ENCODE results near the gene TET3. TPM values are rescaled to one million over a fixed set of nuclear protein-coding genes. Genes with fewer than 3 reads are reported as not detected.
A peak's percentile ranks its signal among the peaks of the same experiment; 100 is the strongest.

Gene TET3
- total and polyA plus RNA-seq, 2 of the 8 experiments (the other 6 are each of a cell fraction or from before 2014, with no cell fraction given): 4.5 to 21.1 TPM

- no peak for FAIRE-seq
- POLR2A ChIA-PET (ENCODE audit: partially characterized antibody): interaction anchor here (0.8 to 1.9 kb wide), 13 partner anchors 10 to 241 kb away, joined by 3 to 7 read pairs (median 3); partner anchors contain the start of gene BOLA3
- H2AK5ac ChIP-seq (ENCODE audit: low read depth, low read length): no peak overlapping the region
- no peak for TF ChIP-seq EP300 (IDR thresholded peaks at IDR 0.05; ENCODE audit: borderline replicate concordance in 1 of 2, low read depth in 2 of 2, low read length in 2 of 2)
- TF ChIP-seq POLR2AphosphoS5 (IDR thresholded peaks at IDR 0.05; ENCODE audit: low read depth, low read length): peak; percentile 51
- no peak for TF ChIP-seq KDM5A (IDR thresholded peaks at IDR 0.05; ENCODE audit: low read length)
- TF ChIP-seq BCL11A (IDR thresholded peaks at IDR 0.05; ENCODE audit: low read depth in 2 of 2, low read length in 2 of 2): no peak
- peak; percentile 54; the same call in 1 of the 2 replicates for TF ChIP-seq TAF1 (IDR thresholded peaks at IDR 0.05; ENCODE audit: low read depth, low read length)
- no peak for TF ChIP-seq FOSL1 (IDR thresholded peaks at IDR 0.05; ENCODE audit: insufficient read depth, low read depth, low read length)
- TF ChIP-seq SP4 (IDR thresholded peaks at IDR 0.05; ENCODE audit: low read length): peak; percentile 46; the same call in 1 of the 2 replicates
- TF ChIP-seq PHF8 (conservative IDR thresholded peaks at IDR 0.05; ENCODE audit: low read depth, low read length): peak; percentile 34
- TF ChIP-seq RAD21 (IDR thresholded peaks at IDR 0.05 in 1 of 2, conservative IDR thresholded peaks at IDR 0.05 in 1 of 2; ENCODE audit: low read depth in 2 of 2, low read length in 2 of 2): peak; percentile 27 to 48; a peak in 3 of 4 replicates
These were observed 3.4 kb upstream of the TET3 start for GRCh38 chr2:73981081-73982001.

More at GRCh38 chr2:73981081-73982001, 3.4 kb upstream of the TET3 start:
- peak overlapping the region; percentile 65; the same call in 1 of the 2 replicates for H3K18ac ChIP-seq (ENCODE audit: extremely low read depth, low read length)
- no peak overlapping the region for H3K14ac ChIP-seq (ENCODE audit: insufficient read length)
- WGBS, 2 experiments (ENCODE audit: extremely low coverage in 1 of 2, insufficient coverage in 1 of 2, insufficient read length in 1 of 2, insufficient replicate concordance in 2 of 2, low coverage in 1 of 2, low lambda C conversion rate in 2 of 2, missing lambda C conversion rate in 1 of 2): 4% methylated on average over 31 of the region's 31 CpGs; no CpG with 5 or more reads in 1 of the 2 experiments
- no peak overlapping the region for H3K23ac ChIP-seq (ENCODE audit: insufficient read length)
- H3K4me1 ChIP-seq (replicated peaks in 1 of 4; ENCODE audit: control insufficient read depth in 3 of 4, insufficient read depth in 4 of 4, low read length in 3 of 4): peaks cover 11 to 19% (median 13%) of the 10 kb centered on the region in 4 experiments
- peak overlapping the region; percentile 93 to 98 for H3K4me2 ChIP-seq (ENCODE audit: insufficient read depth in 1 of 2, low read depth in 2 of 2, low read length in 2 of 2)
- no peaks in the 10 kb centered on the region for H3K36me3 ChIP-seq (ENCODE audit: control insufficient read depth in 2 of 4, insufficient read depth in 4 of 4, low read length in 3 of 4)
- H3K4me3 ChIP-seq (ENCODE audit: extremely low read depth in 1 of 4, insufficient read depth in 2 of 4, low read depth in 3 of 4, low read length in 4 of 4): peak overlapping the region; percentile 50 to 64 (median 59); a peak in 7 of 8 replicates
- H4K20me1 ChIP-seq (replicated peaks in 1 of 2; ENCODE audit: control insufficient read depth in 1 of 2, insufficient read depth in 2 of 2, low read length in 2 of 2): peaks cover 0 to 7% of the 10 kb centered on the region in 2 experiments
- H2BK12ac ChIP-seq (ENCODE audit: low read depth, low read length): no peak overlapping the region
- no peak overlapping the region for H3K56ac ChIP-seq (replicated peaks; ENCODE audit: insufficient read length, low read depth, low read length)
- peaks cover 5% of the 10 kb centered on the region for H3K79me1 ChIP-seq (ENCODE audit: low read depth, low read length)
- H3K9ac ChIP-seq (replicated peaks in 1 of 4; ENCODE audit: extremely low read depth in 1 of 4, low read depth in 3 of 4, low read length in 3 of 4): peak overlapping the region in 3 of 4 experiments; percentile 52 to 83 (median 62); a peak in 6 of 7 replicates
- no peaks in the 10 kb centered on the region for H3K9me3 ChIP-seq (ENCODE audit: insufficient read depth in 2 of 2, low read depth in 1 of 2, low read length in 1 of 2)
- peak overlapping the region; percentile 99 for H2AFZ ChIP-seq (ENCODE audit: low read length)
- no peak overlapping the region for H2BK20ac ChIP-seq (ENCODE audit: low read length)
- H2BK15ac ChIP-seq (ENCODE audit: low read length): no peak overlapping the region; the same call in 1 of the 2 replicates
- peaks cover 18% of the 10 kb centered on the region for H3K23me2 ChIP-seq (ENCODE audit: low read depth, low read length)
- H3K27ac ChIP-seq (ENCODE audit: low read depth, low read length): no peak overlapping the region
- H4K8ac ChIP-seq (ENCODE audit: extremely low read depth, insufficient read depth, low read length): peak overlapping the region; percentile 75
- peak; percentile 29 to 86 for DNase-seq (ENCODE audit: low read depth in 1 of 2, low spot score in 2 of 2)
- no peak overlapping the region for H2BK120ac ChIP-seq (replicated peaks; ENCODE audit: low read depth, low read length)
- peak overlapping the region; percentile 42; the same call in 1 of the 2 replicates for H2BK5ac ChIP-seq (ENCODE audit: low read depth, low read length)
- H3K27me3 ChIP-seq (replicated peaks in 1 of 4; ENCODE audit: control insufficient read depth in 3 of 4, extremely low read depth in 1 of 4, insufficient read depth in 3 of 4, low read length in 3 of 4): peaks cover 14 to 43% (median 35%) of the 10 kb centered on the region in 4 experiments
- peaks cover 0 to 9% of the 10 kb centered on the region in 2 experiments; a peak in 1 of 4 replicates for H3K79me2 ChIP-seq (ENCODE audit: control insufficient read depth in 1 of 2, insufficient read depth in 2 of 2, low read length in 2 of 2)
- H3K4ac ChIP-seq (replicated peaks; ENCODE audit: insufficient read length, low read depth, low read length): peak overlapping the region; percentile 61
- CTCF ChIA-PET (ENCODE audit: partially characterized antibody): interaction anchor here (0.6 to 1.6 kb wide), 12 partner anchors 16 to 218 kb away, joined by 3 to 6 read pairs (median 3); no protein-coding TSS in a partner anchor
- no peak overlapping the region for H4K91ac ChIP-seq (replicated peaks; ENCODE audit: insufficient read length, low read length)
- H4K5ac ChIP-seq (ENCODE audit: insufficient read length, low read depth, low read length): no peak overlapping the region

Data from H1 (cell line).